Anterior cingulate cortex (tissue), 58 donors: ENCODE results near the gene SMAGP.
"Not testable (repeated sequence)": the region's sequence is repeated elsewhere in the genome, so short reads cannot be mapped to it uniquely, and the experiment has no call there.

Experiments used
- DNase-seq, 58 donors: peaks; one replicate each; lab custom pipeline; 2025; lab: John Stamatoyannopoulos, UW

Gene SMAGP

DNA sequence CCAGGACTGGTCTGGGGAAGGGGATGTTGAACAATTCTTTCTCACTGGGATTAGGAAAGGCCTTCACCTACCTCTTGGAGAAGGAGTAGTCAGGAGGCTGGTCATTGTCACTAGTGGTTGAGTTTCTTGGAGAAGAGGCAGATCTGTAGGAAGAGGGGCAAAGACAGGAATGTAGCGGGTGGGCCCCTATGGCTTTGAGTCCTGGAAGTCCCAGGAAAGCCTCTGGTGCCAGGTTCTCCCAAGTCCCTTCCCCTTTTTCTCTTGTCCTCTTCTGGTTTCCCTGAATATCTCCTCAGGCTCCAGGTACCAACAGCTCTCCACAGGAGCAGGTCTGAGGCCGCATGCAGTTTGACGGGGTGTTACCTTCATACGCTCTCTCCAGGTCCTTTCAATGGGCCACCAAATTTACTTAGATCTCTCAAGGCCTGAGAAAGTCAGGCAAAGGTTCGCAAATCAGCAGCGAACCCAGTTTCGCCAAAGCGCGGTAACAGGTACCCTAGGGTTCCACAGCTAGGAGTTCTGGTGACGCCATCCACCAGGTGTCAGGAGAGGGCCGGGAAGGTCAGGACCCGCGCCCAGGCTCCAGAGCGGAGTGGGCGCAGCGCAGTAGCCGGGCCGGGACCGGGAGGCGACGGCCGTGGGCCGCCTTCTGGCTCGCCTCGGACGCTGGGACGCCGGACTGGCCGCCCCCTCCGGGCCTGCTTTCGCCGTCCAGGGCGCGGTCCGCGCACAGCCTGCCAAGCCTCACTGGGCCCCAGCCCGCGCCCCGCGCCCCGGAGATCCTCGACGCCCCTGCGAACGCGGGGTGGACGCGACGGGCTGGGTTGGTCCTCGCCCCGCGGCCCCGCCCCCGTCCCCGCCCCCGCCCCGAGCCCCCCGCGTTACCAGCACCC, 795 bp downstream of the SMAGP start:
- no peak for DNase-seq

- DNase-seq, result no peak
Observed at GRCh38 chr12:51265024-51265423, 5.2 kb downstream of the SMAGP start.

DNA sequence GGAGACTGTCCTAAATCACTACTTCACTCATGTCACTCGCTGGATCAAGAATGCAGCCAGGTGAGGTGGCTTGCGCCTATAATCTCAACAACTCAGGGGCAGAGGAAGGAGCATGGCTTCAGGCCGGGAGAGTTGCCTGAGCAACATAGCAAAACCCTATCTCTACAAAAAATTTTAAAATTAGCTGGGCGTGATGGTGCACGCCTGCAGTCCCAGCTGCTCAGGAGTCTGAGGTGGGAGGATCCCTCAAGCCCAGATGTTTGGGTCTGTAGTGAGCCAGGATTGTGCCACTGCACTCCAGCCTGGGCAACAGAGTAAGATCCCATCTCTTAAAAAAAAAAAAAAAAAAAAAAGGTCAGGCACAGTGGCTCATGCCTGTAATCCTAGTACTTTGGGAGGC, 5.9 kb downstream of the SMAGP start:
- no peak for DNase-seq

DNA sequence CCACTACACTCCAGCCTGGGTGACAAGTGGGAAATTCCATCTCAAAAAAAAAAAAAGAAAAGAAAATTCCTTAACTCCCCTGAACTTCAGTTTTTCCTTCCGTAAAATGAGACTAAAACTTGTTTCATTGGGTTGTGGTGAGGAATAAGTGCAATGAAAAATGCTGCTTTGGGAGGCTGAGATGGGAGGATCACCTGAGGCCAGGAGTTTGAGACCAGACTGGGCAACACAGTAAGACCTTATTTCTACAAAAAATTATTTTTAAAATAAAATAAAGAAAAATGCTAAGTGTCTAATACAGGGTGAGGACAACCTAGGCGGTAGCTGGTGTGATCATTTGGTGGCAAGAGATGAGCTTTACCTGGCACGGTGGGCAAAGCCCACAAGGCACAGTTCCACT, 6.9 kb downstream of the SMAGP start:
- DNase-seq, result no peak

GRCh38 chr12:51262758-51263177, 7.4 kb downstream of the SMAGP start:
- DNase-seq, result peak in 2 of 58 donors; percentile 8 to 14

DNA sequence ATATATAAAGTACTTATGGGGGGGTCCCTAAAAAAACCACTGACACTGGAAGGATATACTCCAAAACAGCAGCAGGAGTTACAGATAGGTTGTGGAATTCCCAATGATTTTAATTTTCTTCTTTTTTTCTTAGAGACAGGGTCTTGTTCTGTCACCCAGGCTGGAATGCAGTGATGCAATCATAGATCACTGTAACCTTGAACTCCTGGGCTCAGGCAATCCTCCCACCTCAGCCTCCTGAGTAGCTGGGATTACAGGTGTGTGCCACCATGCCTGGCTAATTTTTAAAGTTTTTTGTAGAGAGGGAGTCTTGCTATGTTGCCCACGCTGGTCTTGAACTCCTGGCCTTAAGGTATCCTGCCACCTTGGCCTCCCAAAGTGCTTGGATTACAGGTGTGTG, 10.6 kb downstream of the SMAGP start:
- DNase-seq, result not testable (repeated sequence)

DNA sequence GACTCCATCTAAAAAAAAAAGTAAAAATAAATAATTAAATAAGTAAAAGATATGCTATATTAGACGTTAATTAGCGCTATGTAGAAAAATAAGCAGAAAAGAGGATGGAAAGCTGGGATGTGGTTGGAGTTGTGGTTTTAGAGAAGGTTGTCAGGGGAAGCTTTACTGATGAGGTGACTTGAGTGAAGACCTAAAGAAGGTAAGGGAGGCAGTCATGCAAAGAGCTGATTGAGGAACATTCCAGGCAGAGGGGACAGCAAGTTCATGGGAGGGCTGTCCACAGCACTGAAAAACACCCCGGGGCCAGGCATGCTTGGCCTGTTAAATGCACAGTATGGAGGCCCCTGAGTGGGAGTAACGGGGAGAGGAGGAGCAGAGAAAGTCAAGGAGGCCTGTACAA, 15.7 kb downstream of the SMAGP start:
- no peak for DNase-seq

DNA sequence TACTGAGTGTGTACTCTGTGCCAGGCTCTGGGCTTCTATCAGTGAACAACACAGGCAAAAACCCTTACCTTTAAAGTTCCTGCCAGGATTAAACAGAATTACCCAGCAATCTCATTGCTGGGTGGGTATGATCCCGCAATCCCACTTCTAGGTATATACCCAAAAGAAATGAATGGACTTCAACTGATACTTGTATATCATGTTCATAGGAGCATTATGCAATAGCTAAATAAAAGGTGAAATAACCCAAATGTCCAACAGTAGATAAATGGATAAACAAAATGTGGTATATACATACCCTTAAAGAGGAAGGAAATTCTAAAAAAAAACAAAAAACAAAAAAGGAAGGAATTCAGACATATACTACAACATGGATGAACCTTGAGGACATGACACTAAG, 16.9 kb downstream of the SMAGP start:
- no peak for DNase-seq

- DNase-seq, result no peak
Observed at GRCh38 chr12:51247523-51248206, 22.6 kb downstream of the SMAGP start.

DNA sequence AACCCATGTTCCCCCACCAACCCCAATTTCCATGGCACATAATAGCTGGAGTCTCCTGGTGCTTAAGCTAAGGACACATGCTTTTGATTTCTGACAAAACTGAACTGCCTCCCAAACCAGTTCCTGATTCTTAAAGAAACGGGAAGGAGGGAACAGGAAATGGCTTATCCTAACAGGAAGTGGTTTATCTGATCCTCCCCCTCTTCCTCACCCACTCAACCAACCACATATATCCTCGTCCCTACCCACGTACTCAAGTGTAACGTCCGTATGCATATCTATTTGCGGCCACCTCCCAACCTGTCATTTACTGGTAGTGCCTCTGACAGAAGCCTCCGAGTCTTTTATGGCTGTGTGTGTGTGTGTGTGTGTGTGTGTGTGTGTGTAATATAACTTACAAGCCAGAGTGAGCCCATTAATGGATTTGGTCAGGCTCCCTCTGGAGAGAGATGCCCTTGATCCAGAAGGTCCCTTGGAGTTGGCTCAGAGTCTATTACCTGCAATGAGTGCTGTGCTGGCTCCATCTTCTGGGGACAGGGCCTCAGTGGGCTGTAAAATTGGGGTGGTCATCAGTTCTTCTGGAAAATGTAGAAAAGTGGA, 23.9 kb downstream of the SMAGP start:
- DNase-seq, result peak in 2 of 58 donors; percentile 8 to 11

DNA sequence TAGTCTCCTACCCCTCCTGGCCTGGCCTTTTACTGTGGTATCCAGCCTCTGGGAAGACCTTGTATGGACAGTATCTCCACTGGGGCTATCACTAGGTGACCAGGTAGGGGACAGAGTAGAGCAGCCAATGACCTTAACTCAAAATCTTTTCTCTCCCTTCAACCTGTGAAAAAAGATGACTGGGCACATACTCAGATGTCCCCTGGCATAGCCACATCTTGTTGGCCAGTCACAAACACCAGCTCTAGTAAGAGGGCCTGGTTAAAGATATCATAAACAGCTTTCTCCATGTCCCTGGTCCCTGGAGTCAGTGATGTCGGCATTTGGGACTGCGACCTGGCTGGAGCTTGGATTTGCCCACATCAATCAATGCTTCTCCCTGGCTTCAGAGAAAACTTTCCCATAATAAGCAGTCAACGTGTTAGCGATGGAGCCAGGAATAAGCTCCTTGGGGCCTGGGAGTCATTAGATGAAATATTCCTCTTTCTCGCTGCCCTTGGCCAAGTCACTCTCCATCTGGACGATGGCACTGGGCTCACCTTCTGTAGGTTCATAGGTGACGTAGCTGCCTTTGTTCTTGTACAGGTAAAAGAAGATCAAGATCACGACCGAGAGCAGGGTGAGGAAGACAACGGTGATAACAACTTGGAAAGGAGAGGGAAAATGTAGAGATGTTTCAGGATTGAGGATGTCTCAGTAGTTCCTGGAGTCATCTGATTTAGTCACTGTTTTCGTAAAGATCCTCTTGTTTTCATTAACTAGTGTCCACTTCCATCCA, 24.6 kb downstream of the SMAGP start:
- no peak for DNase-seq

GRCh38 chr12:51244269-51244668, 25.9 kb downstream of the SMAGP start:
- DNase-seq, result no peak

DNA sequence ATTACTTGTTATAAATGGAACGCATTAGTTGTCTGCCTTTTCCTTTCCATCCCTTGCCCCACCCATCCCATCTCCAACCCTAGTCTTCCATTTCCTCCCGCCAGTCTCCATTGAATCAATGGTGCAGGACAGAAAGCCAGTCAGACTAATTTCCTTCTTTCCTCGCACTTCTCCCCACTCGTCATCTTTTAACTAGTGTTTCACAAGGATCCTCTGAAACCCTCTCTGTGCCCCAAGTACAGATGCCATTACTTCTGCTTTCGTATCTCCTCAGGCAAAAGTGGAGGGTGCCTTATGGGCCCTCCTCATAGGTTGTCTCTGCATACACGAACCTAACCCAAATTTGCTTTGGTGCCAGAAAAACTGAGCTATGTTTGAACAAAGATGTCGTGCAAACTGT, 27.3 kb downstream of the SMAGP start:
- DNase-seq, result no peak

GRCh38 chr12:51242120-51242519, 28.1 kb downstream of the SMAGP start:
- DNase-seq, result peak in 1 of 58 donors; percentile 14

DNA sequence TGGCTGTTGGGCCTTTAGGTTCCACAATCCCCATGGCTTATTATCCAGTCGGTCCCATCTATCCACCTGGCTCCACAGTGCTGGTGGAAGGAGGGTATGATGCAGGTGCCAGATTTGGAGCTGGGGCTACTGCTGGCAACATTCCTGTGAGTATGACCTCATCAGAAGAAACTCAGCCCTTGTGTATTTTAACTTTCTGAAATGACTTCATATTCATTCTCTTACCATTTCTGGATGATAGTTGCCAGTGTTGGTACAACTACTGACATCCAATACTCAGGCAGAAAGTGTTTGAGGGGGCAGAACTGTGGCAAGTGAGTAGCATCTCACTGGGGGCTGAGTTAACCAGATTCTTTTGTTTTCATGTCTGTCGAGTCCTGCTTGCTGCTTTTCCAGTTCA, 29.2 kb downstream of the SMAGP start:
- DNase-seq, result no peak

DNA sequence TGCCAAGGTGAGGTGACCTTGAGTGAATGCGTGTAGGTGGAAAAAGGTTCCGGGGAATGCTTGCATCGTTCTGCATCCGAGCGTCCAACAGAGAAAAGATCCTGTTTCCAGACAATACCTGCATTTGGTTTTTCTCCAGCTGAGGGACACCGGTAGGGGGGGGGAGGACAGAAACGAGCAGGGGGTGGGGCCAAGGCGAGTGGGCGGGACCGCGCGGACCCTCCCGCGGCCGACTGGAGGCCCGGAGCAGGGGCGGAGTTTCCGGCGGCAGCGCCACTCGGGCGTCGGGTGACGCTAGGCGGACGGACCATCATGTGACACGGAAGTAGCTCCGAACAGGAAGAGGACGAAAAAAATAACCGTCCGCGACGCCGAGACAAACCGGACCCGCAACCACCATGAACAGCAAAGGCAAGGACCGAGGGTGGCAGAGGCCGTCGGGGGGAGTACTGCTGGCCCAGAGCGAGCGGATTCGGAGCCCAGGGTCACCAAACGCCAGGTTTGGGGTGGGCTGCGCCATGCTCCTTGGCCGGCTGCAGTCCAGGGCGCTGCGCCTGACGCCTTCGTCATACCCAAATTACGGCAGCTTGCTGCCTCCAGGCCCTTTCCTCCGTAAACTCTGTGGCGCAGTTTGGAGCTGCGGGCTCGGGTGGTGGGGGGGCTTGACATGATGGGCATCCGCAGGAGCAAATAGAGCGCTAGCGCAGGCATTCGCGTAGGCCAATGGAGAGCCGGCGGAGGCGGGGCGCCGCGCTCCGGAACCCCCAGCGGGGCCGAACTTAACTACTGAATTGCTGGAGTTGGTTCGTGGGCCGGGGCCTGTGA, 31.5 kb downstream of the SMAGP start, which contains the start of gene DAZAP2:
DAZAP2 (plus strand) TSS at position 317 of the 825 bp plus-strand sequence; CDS start at position 399, 82 bp downstream.
- peak; percentile 50 to 98 (median 92) for DNase-seq

- DNase-seq, result peak in 1 of 58 donors; percentile 45
Observed at GRCh38 chr12:51238037-51238509, 32.1 kb downstream of the SMAGP start.

DNA sequence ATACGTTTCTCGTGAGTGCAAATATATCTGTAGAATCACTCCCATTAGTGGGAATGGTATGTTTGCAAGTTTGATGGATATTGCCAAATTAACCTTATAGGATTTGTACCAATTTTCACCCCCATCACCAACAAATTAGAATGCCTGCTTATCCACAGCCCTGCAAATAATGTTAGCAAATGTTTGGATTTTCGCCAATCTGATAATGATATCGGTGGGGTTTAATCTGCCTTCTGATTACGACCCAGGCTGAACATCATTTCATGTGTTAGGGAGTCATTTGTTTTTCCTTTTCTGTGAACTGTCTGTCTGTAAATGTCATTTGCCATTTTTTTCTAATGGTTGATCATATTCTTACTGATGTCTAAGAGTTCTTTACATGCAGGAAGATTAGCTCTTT, 35.7 kb downstream of the SMAGP start:
- no peak for DNase-seq

DNA sequence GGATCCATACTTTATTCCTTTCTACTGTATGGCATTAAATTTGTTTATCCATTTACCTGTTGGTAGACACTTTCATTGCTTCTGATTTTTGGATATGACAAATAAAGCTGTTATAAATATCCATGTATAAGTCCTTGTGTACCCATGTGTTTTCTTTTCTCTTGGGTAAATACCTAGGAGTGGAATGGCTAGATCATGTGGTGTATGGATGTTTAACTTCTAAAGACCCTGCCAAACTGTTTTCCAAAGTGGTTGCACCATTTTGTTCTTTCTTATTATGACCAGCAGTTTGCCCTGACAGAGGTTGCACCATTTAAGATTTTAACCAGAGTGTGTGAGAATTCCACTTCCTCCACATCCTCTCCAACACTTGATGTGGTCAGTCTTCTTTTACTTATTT, 37.6 kb downstream of the SMAGP start:
- DNase-seq, result no peak
